ENCODE data around the gene TAF8.

TAF8 gene

GRCh38 chr6:42120895-42121865 is 70.9 kb downstream of the TAF8 start:
- Histone ChIP-seq H3K4me1 (ENCODE audit: insufficient read depth, low read length) (no peaks in the 10 kb centered on the region), H3K4me3 (ENCODE audit: low read length) (no peak overlapping the region), H3K9ac (ENCODE audit: low read depth, low read length) (no peak overlapping the region), H3K27ac (ENCODE audit: low read length) (no peak overlapping the region), H3K27me3 (ENCODE audit: insufficient read depth, low read length) (no peaks in the 10 kb centered on the region), H3K36me3 (ENCODE audit: insufficient read depth, low read depth, low read length) (peaks cover 38% of the 10 kb centered on the region), H3K9me3 (ENCODE audit: insufficient read depth, low read depth, low read length) (no peaks in the 10 kb centered on the region)

GRCh38 chr6:42123379-42124103 is 73.2 kb downstream of the TAF8 start:
- H3K27me3 ChIP-seq (ENCODE audit: insufficient read depth, low read length) = no peaks in the 10 kb centered on the region
- no peak overlapping the region for H3K4me3 ChIP-seq (ENCODE audit: low read length)
- H3K27ac ChIP-seq (ENCODE audit: low read length) = no peak overlapping the region
- H3K9ac ChIP-seq (ENCODE audit: low read depth, low read length) = no peak overlapping the region
- H3K4me1 ChIP-seq (ENCODE audit: insufficient read depth, low read length) = no peaks in the 10 kb centered on the region
- peaks cover 54% of the 10 kb centered on the region for H3K36me3 ChIP-seq (ENCODE audit: insufficient read depth, low read depth, low read length)
- H3K9me3 ChIP-seq (ENCODE audit: insufficient read depth, low read depth, low read length) = no peaks in the 10 kb centered on the region

DNA sequence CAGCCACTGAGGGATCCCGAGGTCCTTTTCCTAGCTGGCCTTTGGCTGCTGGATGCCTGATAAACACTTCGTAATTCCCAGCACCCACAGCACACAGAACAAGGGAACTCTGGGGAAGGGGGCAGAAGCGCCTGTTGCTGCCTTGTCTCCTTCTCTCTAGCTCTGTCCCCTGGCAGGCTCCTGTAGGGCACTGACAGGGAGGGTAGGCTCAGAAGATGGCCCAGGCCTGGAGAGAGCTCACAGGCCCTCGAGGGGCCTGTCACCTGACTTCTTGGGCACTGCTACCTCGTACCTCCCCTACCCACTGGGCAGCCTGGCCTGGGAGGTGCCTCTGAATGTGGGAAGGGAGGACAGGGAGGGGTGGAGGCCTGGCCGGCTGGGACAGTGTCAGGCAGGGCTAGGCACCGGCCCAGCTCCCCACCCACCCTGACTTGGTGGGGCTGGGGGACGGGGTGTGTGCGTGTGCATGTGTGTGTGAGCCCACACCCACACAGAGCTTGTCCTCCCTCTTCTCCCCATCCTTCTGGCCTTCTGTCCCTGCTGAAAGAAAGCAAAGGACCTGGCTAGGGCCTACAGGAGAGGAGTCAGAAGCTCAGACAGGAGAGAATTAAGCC is 74.0 kb downstream of the TAF8 start:
- Histone ChIP-seq H3K4me1 (ENCODE audit: insufficient read depth, low read length) (no peaks in the 10 kb centered on the region), H3K36me3 (ENCODE audit: insufficient read depth, low read depth, low read length) (peaks cover 62% of the 10 kb centered on the region), H3K4me3 (ENCODE audit: low read length) (no peak overlapping the region), H3K9ac (ENCODE audit: low read depth, low read length) (no peak overlapping the region), H3K27me3 (ENCODE audit: insufficient read depth, low read length) (no peaks in the 10 kb centered on the region), H3K27ac (ENCODE audit: low read length) (no peak overlapping the region), H3K9me3 (ENCODE audit: insufficient read depth, low read depth, low read length) (no peaks in the 10 kb centered on the region)

DNA sequence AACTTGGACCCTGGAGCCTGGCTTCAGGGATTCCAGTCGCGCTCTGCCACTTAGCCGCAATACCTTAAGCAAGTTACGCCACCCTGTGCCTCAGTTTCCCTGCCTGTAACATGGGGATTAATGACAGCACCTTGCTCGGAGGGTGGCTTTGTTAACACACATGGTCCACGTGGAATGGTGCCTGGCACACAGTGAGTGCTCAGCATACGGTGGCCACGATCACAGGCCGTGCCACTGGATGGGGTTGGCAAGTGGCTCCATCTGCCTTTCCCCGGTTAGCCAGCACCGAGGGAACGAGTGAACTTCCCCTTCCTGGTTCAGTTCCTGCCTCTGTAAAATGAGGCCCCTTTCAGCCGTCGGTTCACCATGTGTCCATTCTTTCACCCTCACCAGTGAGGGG is 74.9 kb downstream of the TAF8 start:
- peaks cover 71% of the 10 kb centered on the region for H3K36me3 ChIP-seq (ENCODE audit: insufficient read depth, low read depth, low read length)
- no peak overlapping the region for H3K4me3 ChIP-seq (ENCODE audit: low read length)
- no peak overlapping the region for H3K9ac ChIP-seq (ENCODE audit: low read depth, low read length)
- no peaks in the 10 kb centered on the region for H3K9me3 ChIP-seq (ENCODE audit: insufficient read depth, low read depth, low read length)
- H3K4me1 ChIP-seq (ENCODE audit: insufficient read depth, low read length) = no peaks in the 10 kb centered on the region
- no peak overlapping the region for H3K27ac ChIP-seq (ENCODE audit: low read length)
- H3K27me3 ChIP-seq (ENCODE audit: insufficient read depth, low read length) = no peaks in the 10 kb centered on the region

DNA sequence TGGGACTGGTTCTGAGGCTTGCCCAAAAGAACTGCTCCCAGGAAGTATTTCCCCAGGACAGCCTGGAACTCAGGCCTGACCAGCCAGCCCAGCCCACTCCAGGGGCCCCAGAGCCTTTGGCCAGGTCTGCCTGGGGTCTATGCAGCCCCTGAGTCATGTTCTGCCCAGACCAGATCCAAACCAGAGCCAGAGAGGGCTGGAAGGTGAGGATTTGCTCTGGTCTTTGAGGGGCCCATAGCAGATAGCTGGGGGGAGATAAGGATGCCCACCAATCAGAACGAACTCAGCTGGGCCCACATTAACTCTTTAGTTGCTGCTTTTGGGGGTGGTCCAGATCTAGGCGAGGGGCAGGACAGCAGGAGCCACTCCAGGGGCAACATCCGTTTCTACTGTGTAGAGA is 75.3 kb downstream of the TAF8 start:
- H3K9me3 ChIP-seq (ENCODE audit: insufficient read depth, low read depth, low read length) = no peaks in the 10 kb centered on the region
- no peak overlapping the region for H3K4me3 ChIP-seq (ENCODE audit: low read length)
- H3K27me3 ChIP-seq (ENCODE audit: insufficient read depth, low read length) = no peaks in the 10 kb centered on the region
- peaks cover 76% of the 10 kb centered on the region for H3K36me3 ChIP-seq (ENCODE audit: insufficient read depth, low read depth, low read length)
- no peak overlapping the region for H3K27ac ChIP-seq (ENCODE audit: low read length)
- H3K4me1 ChIP-seq (ENCODE audit: insufficient read depth, low read length) = no peaks in the 10 kb centered on the region
- no peak overlapping the region for H3K9ac ChIP-seq (ENCODE audit: low read depth, low read length)

- Histone ChIP-seq H3K9ac (ENCODE audit: low read depth, low read length) (no peak overlapping the region), H3K4me3 (ENCODE audit: low read length) (no peak overlapping the region), H3K36me3 (ENCODE audit: insufficient read depth, low read depth, low read length) (peaks cover 78% of the 10 kb centered on the region), H3K27me3 (ENCODE audit: insufficient read depth, low read length) (no peaks in the 10 kb centered on the region), H3K4me1 (ENCODE audit: insufficient read depth, low read length) (peaks cover 5% of the 10 kb centered on the region; the same call in 1 of the 2 replicates), H3K9me3 (ENCODE audit: insufficient read depth, low read depth, low read length) (no peaks in the 10 kb centered on the region), H3K27ac (ENCODE audit: low read length) (no peak overlapping the region)
Measured at GRCh38 chr6:42128460-42129359, 78.4 kb downstream of the TAF8 start.

- Histone ChIP-seq H3K36me3 (ENCODE audit: insufficient read depth, low read depth, low read length) (peaks cover 84% of the 10 kb centered on the region), H3K4me3 (ENCODE audit: low read length) (no peak overlapping the region), H3K27ac (ENCODE audit: low read length) (no peak overlapping the region)
Measured at GRCh38 chr6:42129360-42129676, 79.0 kb downstream of the TAF8 start.

GRCh38 chr6:42131531-42131930 is 81.2 kb downstream of the TAF8 start:
- Histone ChIP-seq H3K36me3 (ENCODE audit: insufficient read depth, low read depth, low read length) (peaks cover 68% of the 10 kb centered on the region), H3K4me3 (ENCODE audit: low read length) (no peak overlapping the region), H3K9me3 (ENCODE audit: insufficient read depth, low read depth, low read length) (no peaks in the 10 kb centered on the region), H3K4me1 (ENCODE audit: insufficient read depth, low read length) (peaks cover 18% of the 10 kb centered on the region; the same call in 1 of the 2 replicates), H3K27ac (ENCODE audit: low read length) (no peak overlapping the region), H3K9ac (ENCODE audit: low read depth, low read length) (no peak overlapping the region), H3K27me3 (ENCODE audit: insufficient read depth, low read length) (no peaks in the 10 kb centered on the region)

More at GRCh38 chr6:42129360-42129676, 79.0 kb downstream of the TAF8 start:
- Histone ChIP-seq H3K9ac (ENCODE audit: low read depth, low read length) (no peak overlapping the region), H3K9me3 (ENCODE audit: insufficient read depth, low read depth, low read length) (no peaks in the 10 kb centered on the region), H3K27me3 (ENCODE audit: insufficient read depth, low read length) (no peaks in the 10 kb centered on the region), H3K4me1 (ENCODE audit: insufficient read depth, low read length) (peaks cover 5% of the 10 kb centered on the region; the same call in 1 of the 2 replicates)

- Histone ChIP-seq H3K27me3 (ENCODE audit: insufficient read depth, low read length) (no peaks in the 10 kb centered on the region), H3K9me3 (ENCODE audit: insufficient read depth, low read depth, low read length) (no peaks in the 10 kb centered on the region), H3K27ac (ENCODE audit: low read length) (no peak overlapping the region), H3K9ac (ENCODE audit: low read depth, low read length) (no peak overlapping the region), H3K4me1 (ENCODE audit: insufficient read depth, low read length) (peaks cover 36% of the 10 kb centered on the region; the same call in 1 of the 2 replicates), H3K4me3 (ENCODE audit: low read length) (no peak overlapping the region), H3K36me3 (ENCODE audit: insufficient read depth, low read depth, low read length) (peaks cover 46% of the 10 kb centered on the region)
Measured at GRCh38 chr6:42133926-42134325, 83.6 kb downstream of the TAF8 start.

DNA sequence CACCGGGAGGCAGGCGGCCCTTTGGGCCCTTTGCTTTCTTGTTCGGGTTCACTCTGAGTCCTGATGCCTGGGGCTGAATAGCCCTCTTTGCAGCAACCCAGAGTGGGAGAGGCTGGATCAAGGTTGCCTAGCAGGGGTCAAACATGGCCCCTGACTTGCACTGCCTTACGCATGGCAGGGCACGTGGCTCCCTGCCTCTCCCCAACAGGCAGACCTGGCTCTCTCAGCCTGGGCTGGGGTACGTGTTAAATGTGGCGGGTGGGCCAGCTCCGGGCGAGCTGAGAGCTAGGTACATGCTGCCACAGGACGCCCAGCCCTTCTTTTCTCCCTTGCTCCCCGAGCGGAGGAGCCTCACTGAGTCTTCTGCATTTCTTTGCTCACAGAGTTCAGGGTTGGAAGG is 84.8 kb downstream of the TAF8 start:
- H3K9ac ChIP-seq (ENCODE audit: low read depth, low read length) = peak overlapping the region; percentile 39; the same call in 1 of the 2 replicates
- H3K4me3 ChIP-seq (ENCODE audit: low read length) = no peak overlapping the region
- H3K9me3 ChIP-seq (ENCODE audit: insufficient read depth, low read depth, low read length) = no peaks in the 10 kb centered on the region
- H3K27ac ChIP-seq (ENCODE audit: low read length) = peak overlapping the region; percentile 77
- H3K4me1 ChIP-seq (ENCODE audit: insufficient read depth, low read length) = peaks cover 48% of the 10 kb centered on the region
- peaks cover 36% of the 10 kb centered on the region; the same call in 1 of the 2 replicates for H3K36me3 ChIP-seq (ENCODE audit: insufficient read depth, low read depth, low read length)
- H3K27me3 ChIP-seq (ENCODE audit: insufficient read depth, low read length) = no peaks in the 10 kb centered on the region

- Histone ChIP-seq H3K27me3 (ENCODE audit: insufficient read depth, low read length) (no peaks in the 10 kb centered on the region), H3K27ac (ENCODE audit: low read length) (peak overlapping the region; percentile 77), H3K9me3 (ENCODE audit: insufficient read depth, low read depth, low read length) (no peaks in the 10 kb centered on the region), H3K4me1 (ENCODE audit: insufficient read depth, low read length) (peaks cover 51% of the 10 kb centered on the region), H3K9ac (ENCODE audit: low read depth, low read length) (no peak overlapping the region), H3K4me3 (ENCODE audit: low read length) (no peak overlapping the region), H3K36me3 (ENCODE audit: insufficient read depth, low read depth, low read length) (peaks cover 35% of the 10 kb centered on the region; the same call in 1 of the 2 replicates)
Measured at GRCh38 chr6:42135722-42136121, 85.4 kb downstream of the TAF8 start.

All from iPS-20b (cell line).